Suprapubic skin (tissue), 4 donors: ENCODE measurements around the gene HAUS7. TPM values are rescaled to one million over a fixed set of nuclear protein-coding genes. Genes with fewer than 3 reads are reported as not detected.

ENCODE experiments used
- DNase-seq, 2 donors: peaks; one replicate each; pipeline ENCODE4 v3.0.0-alpha.2; 2019; ENCODE audit warnings: low spot score in 2 of 2
- H3K27ac ChIP-seq: fragments of 200-600 bp; sonication (generic); one replicate; pipeline ENCODE4 v1.5.1; 2019
- H3K27me3 ChIP-seq: fragments of 200-600 bp; sonication (generic); one replicate; pipeline ENCODE4 v1.5.1; 2019
- H3K36me3 ChIP-seq: fragments of 200-600 bp; sonication (generic); one replicate; pipeline ENCODE4 v1.5.1; 2019
- H3K4me1 ChIP-seq: fragments of 200-600 bp; sonication (generic); one replicate; pipeline ENCODE4 v1.5.1; 2019
- H3K4me3 ChIP-seq: fragments of 200-600 bp; sonication (generic); one replicate; pipeline ENCODE4 v1.5.1; 2019; ENCODE audit warnings: mild to moderate bottlenecking
- H3K9me3 ChIP-seq: fragments of 200-600 bp; sonication (generic); one replicate; pipeline ENCODE4 v1.5.1; 2019
- CTCF ChIP-seq, 2 donors: fragments of 200-600 bp in 1 of 2; fragments of 450-650 bp in 1 of 2; sonication (generic) in 1 of 2; IDR thresholded peaks; one replicate each; pipeline ENCODE4 v1.5.1; 2016 to 2019; ENCODE audit warnings: antibody characterized with exemption in 2 of 2, mild to moderate bottlenecking in 1 of 2, moderate library complexity in 1 of 2
- EP300 ChIP-seq: sonication (generic); formaldehyde crosslinking; IDR thresholded peaks from one replicate; pipeline ENCODE4 v1.6.1; 2017; ENCODE audit warnings: antibody characterized with exemption
- POLR2A ChIP-seq, 2 donors: fragments of 450-650 bp; IDR thresholded peaks; one replicate each; pipeline ENCODE4 v1.6.1; 2017; ENCODE audit warnings: antibody characterized with exemption in 2 of 2, mild to moderate bottlenecking in 2 of 2, moderate library complexity in 2 of 2
- POLR2AphosphoS5 ChIP-seq, 3 donors: sonication (generic); formaldehyde crosslinking; IDR thresholded peaks; one replicate each; pipeline ENCODE4 v1.6.1; 2017; ENCODE audit warnings: antibody characterized with exemption in 3 of 3
- WGBS: methylation state at CpG from one replicate; pipeline ENCODE4 v1.1.5; 2018; 5-methylcytosine and 5-hydroxymethylcytosine counted together
- total RNA-seq, 4 donors: library from RNA; depleted of rRNA; stranded (reverse); fragments of >200 nt; gene quantifications; one replicate each; pipeline ENCODE4 v1.1.0, GENCODE V29; 2016

Gene HAUS7
- total RNA-seq, 4 donors from 2014 or later = 16.4 to 43.4 (median 18.9) TPM

- no peaks in the 10 kb centered on the region for H3K36me3 ChIP-seq
- DNase-seq = no peak
- peaks cover 18% of the 10 kb centered on the region for H3K4me1 ChIP-seq
- H3K27ac ChIP-seq = no peak overlapping the region
- TF ChIP-seq POLR2AphosphoS5 (IDR thresholded peaks at IDR 0.05) (peak in 1 of 3 donors; percentile 22), CTCF (IDR thresholded peaks at IDR 0.05) (no peak)
- H3K27me3 ChIP-seq = no peaks in the 10 kb centered on the region
- no peak overlapping the region for H3K4me3 ChIP-seq
- H3K9me3 ChIP-seq = no peaks in the 10 kb centered on the region
- WGBS = 80% methylated on average over 9 of the region's 9 CpGs
These were observed 55.4 kb downstream of the HAUS7 start for GRCh38 chrX:153414856-153415510.

GRCh38 chrX:153413731-153414130 is 56.6 kb downstream of the HAUS7 start:
- H3K27ac ChIP-seq = no peak overlapping the region
- H3K36me3 ChIP-seq = no peaks in the 10 kb centered on the region
- peaks cover 18% of the 10 kb centered on the region for H3K4me1 ChIP-seq
- WGBS = 87% methylated on average over 10 of the region's 11 CpGs
- H3K9me3 ChIP-seq = no peaks in the 10 kb centered on the region
- no peaks in the 10 kb centered on the region for H3K27me3 ChIP-seq
- DNase-seq = no peak
- no peak overlapping the region for H3K4me3 ChIP-seq
- TF ChIP-seq POLR2A (IDR thresholded peaks at IDR 0.05) (no peak), EP300 (no peak), POLR2AphosphoS5 (IDR thresholded peaks at IDR 0.05) (no peak), CTCF (IDR thresholded peaks at IDR 0.05) (no peak)

GRCh38 chrX:153412746-153413720 is 57.3 kb downstream of the HAUS7 start:
- no peak for TF ChIP-seq POLR2AphosphoS5 (IDR thresholded peaks at IDR 0.05)
- TF ChIP-seq CTCF (IDR thresholded peaks at IDR 0.05) = no peak
- TF ChIP-seq POLR2A (IDR thresholded peaks at IDR 0.05) = no peak
- Histone ChIP-seq H3K27ac (no peak overlapping the region), H3K4me1 (peaks cover 18% of the 10 kb centered on the region), H3K4me3 (no peak overlapping the region), H3K36me3 (no peaks in the 10 kb centered on the region), H3K27me3 (no peaks in the 10 kb centered on the region), H3K9me3 (no peaks in the 10 kb centered on the region)
- WGBS = 76% methylated on average over 9 of the region's 23 CpGs
- no peak for DNase-seq

- no peaks in the 10 kb centered on the region for H3K9me3 ChIP-seq
- H3K27ac ChIP-seq = no peak overlapping the region
- peak overlapping the region; percentile 47 for H3K4me3 ChIP-seq
- no peaks in the 10 kb centered on the region for H3K36me3 ChIP-seq
- H3K27me3 ChIP-seq = no peaks in the 10 kb centered on the region
- WGBS = 60% methylated on average over 17 of the region's 17 CpGs
- no peak for TF ChIP-seq EP300
- no peak for TF ChIP-seq CTCF (IDR thresholded peaks at IDR 0.05)
- TF ChIP-seq POLR2AphosphoS5 (IDR thresholded peaks at IDR 0.05) = no peak
- no peak for TF ChIP-seq POLR2A (IDR thresholded peaks at IDR 0.05)
- peaks cover 18% of the 10 kb centered on the region for H3K4me1 ChIP-seq
- no peak for DNase-seq
These were observed 58.3 kb downstream of the HAUS7 start for GRCh38 chrX:153411988-153412574.
